ENCODE measurements around the gene WFDC9. TPM values are rescaled to one million over a fixed set of nuclear protein-coding genes. Genes with fewer than 3 reads are reported as not detected.
"Not testable (repeated sequence)": the region's sequence is repeated elsewhere in the genome, so short reads cannot be mapped to it uniquely, and the experiment has no call there.

WFDC9 gene
- total RNA-seq, 1 donor from 2014 or later: not detected

GRCh38 chr20:45592574-45593189 lies 38.4 kb downstream of the WFDC9 start:
- DNase-seq (ENCODE audit: low spot score): no peak

DNA sequence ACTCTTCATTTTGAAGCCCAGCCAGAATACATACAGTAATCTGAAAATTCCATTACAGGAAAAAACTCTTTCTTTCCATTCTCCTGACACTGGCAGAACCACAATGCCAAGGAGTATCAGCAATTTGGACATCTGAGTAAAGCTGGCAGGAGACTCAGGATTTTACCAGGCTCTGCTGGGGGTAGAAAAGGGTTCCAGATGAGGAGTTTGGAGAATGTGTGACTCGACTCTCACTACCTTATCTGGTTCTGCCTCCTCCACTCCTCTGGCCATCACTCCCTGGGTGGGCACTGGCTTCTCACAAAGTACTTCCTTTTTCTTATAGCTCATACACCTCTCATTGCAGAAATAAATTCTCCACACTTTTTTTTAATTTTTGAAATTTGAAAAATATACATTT lies 41.4 kb downstream of the WFDC9 start:
- DNase-seq (ENCODE audit: low spot score): no peak

GRCh38 chr20:45588800-45589199 lies 42.3 kb downstream of the WFDC9 start:
- DNase-seq (ENCODE audit: low spot score): no peak

DNA sequence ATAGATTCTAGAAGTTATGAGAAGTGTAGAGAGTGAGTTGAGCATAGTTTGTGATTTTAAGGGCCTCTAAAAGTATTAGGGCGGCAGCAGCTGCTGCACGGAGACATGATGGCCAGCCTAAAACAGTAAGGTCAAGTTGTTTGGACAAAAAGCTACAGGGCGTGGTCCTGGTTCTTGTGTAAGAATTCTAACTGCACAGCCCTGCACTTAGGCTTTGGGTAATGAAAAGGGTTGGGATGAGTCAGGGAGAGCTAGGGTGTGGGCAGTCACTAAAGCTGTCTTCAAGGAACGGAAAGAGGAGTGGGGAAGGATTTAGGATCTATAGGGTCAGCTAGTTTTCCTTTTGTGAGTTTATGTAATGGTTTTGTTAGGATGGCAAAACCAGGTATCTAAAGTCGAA lies 45.1 kb downstream of the WFDC9 start:
- DNase-seq (ENCODE audit: low spot score): not testable (repeated sequence)

DNA sequence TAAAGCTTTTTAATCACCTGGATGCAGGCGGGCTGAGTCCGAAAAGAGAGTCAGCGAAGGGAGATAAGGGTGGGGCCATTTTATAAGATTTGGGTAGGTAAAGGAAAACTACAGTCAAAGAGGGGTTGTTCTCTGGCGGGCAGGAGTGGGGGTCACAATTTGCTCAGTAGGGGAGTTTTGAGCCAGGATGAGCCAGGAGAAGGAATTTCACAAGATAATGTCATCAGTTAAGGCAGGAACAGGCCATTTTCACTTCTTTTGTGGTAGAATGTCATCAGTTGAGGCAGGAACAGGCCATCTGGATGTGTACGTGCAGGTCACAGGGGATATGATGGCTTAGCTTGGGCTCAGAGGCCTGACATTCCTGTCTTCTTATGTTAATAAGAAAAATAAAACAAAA lies 46.8 kb downstream of the WFDC9 start:
- DNase-seq (ENCODE audit: low spot score): not testable (repeated sequence)

DNA sequence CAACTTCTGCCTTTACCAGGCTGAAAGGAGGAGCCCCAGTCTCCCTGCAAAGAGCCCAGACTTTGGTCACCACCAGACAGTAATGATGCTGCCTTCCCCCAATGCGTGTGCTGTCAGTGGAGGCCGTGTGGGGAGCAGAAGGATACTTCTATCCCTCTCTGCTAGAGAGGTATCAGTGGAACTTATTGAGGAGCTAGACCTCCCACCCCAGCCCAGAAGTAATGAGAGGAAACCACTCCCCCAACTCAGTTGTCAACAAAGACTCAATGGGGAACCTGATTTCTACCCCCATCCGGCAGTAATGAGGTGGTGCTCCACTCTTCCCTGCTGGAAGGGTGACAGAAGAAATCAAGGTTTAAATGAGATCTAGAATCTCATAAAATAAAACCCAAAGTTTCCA lies 47.6 kb downstream of the WFDC9 start:
- DNase-seq (ENCODE audit: low spot score): no peak

DNA sequence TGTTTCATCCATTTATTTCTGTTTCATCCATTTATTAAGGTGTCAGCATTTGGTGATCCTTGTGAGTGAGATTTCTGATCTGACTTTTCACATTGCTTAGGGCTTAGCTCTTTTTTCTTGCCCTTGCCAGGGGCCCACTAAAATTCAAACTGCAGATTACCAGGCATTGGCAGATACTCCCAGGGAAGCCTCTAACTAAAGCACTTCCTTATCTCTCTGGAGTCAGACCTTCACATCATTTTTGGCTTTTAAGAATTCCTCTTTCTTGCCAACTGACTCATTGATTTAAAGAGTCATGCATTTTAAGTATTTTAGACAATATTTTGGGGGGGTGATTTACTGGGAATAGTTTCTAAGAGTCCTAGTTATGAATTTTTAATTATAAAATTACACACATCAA lies 49.4 kb downstream of the WFDC9 start:
- DNase-seq (ENCODE audit: low spot score): no peak

GRCh38 chr20:45579184-45579583 lies 51.9 kb downstream of the WFDC9 start, which contains the start of gene WFDC8:
TSS of gene WFDC8 (minus strand) at chr20:45579284. CDS start at chr20:45579247, 37 bp downstream.
- DNase-seq (ENCODE audit: low spot score): no peak

- DNase-seq (ENCODE audit: low spot score): no peak
Measured at GRCh38 chr20:45578231-45578630, 52.9 kb downstream of the WFDC9 start.

DNA sequence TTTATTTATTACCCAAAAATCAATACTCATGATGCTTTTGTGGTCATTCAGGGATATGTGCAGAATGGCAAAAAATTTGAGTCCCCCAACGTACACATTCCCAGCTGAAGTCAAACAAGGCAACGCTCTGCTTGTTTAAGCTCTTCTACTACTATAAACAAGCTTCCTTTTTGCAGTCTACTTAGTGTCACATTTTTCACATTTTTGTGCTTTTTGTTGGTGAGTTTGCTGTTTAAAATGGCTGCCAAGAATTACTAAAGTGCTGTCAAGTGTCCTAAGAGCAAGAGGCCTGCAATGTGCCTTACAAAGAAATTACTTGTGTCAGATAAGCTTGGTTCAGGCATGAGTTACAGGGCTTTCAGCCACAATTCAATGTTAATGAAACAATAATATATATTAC lies 54.1 kb downstream of the WFDC9 start:
- DNase-seq (ENCODE audit: low spot score): no peak

- DNase-seq (ENCODE audit: low spot score): no peak
Measured at GRCh38 chr20:45575931-45576330, 55.2 kb downstream of the WFDC9 start.

GRCh38 chr20:45569650-45570049 lies 61.4 kb downstream of the WFDC9 start:
- not testable (repeated sequence) for DNase-seq (ENCODE audit: low spot score)

- DNase-seq (ENCODE audit: low spot score): no peak
Measured at GRCh38 chr20:45564760-45565276, 66.3 kb downstream of the WFDC9 start.

Other genes with a start within 250 kb of the WFDC9 start
- 28.7 TPM for gene DBNDD2, start 223.0 kb downstream of the WFDC9 start, total RNA-seq
- 90.9 TPM for gene PIGT, start 215.1 kb downstream of the WFDC9 start, total RNA-seq
- gene WFDC2, start 161.5 kb downstream of the WFDC9 start, total RNA-seq: not detected
- not detected for gene SPINT3, start 115.7 kb downstream of the WFDC9 start, total RNA-seq
- not detected for gene WFDC6, start 91.8 kb downstream of the WFDC9 start, total RNA-seq
- not detected for gene EPPIN, start 83.9 kb downstream of the WFDC9 start, total RNA-seq
- gene WFDC8, start 52.0 kb downstream of the WFDC9 start, total RNA-seq: not detected
- gene WFDC10A, start 1.5 kb downstream of the WFDC9 start, total RNA-seq: not detected
- not detected for gene WFDC11, start 39.0 kb upstream of the WFDC9 start, total RNA-seq
- not detected for gene WFDC13, start 70.8 kb upstream of the WFDC9 start, total RNA-seq
- not detected for gene WFDC10B, start 73.7 kb upstream of the WFDC9 start, total RNA-seq
- gene SPINT4, start 91.1 kb upstream of the WFDC9 start, total RNA-seq: not detected
- gene WFDC3, start 160.6 kb upstream of the WFDC9 start, total RNA-seq: 0.58 TPM
- gene DNTTIP1, start 160.7 kb upstream of the WFDC9 start, total RNA-seq: 21.8 TPM
- not detected for gene UBE2C, start 181.4 kb upstream of the WFDC9 start, total RNA-seq
- 0.74 TPM for gene TNNC2, start 196.0 kb upstream of the WFDC9 start, total RNA-seq
- 46.7 TPM for gene SNX21, start 202.5 kb upstream of the WFDC9 start, total RNA-seq
- 14.9 TPM for gene ACOT8, start 226.1 kb upstream of the WFDC9 start, total RNA-seq
- gene ZSWIM3, start 226.3 kb upstream of the WFDC9 start, total RNA-seq: 2.2 TPM
- 10.0 TPM for gene ZSWIM1, start 249.9 kb upstream of the WFDC9 start, total RNA-seq

All from mesenteric fat pad (tissue), 1 donor.